ENCODE measurements around the gene PRRT4. TPM values are rescaled to one million over a fixed set of nuclear protein-coding genes. Genes with fewer than 3 reads are reported as not detected.
A peak's percentile ranks its signal among the peaks of the same experiment; 100 is the strongest.

PRRT4 gene
- total RNA-seq, 4 donors from 2014 or later, result 0.40 to 1.2 (median 0.82) TPM

DNA sequence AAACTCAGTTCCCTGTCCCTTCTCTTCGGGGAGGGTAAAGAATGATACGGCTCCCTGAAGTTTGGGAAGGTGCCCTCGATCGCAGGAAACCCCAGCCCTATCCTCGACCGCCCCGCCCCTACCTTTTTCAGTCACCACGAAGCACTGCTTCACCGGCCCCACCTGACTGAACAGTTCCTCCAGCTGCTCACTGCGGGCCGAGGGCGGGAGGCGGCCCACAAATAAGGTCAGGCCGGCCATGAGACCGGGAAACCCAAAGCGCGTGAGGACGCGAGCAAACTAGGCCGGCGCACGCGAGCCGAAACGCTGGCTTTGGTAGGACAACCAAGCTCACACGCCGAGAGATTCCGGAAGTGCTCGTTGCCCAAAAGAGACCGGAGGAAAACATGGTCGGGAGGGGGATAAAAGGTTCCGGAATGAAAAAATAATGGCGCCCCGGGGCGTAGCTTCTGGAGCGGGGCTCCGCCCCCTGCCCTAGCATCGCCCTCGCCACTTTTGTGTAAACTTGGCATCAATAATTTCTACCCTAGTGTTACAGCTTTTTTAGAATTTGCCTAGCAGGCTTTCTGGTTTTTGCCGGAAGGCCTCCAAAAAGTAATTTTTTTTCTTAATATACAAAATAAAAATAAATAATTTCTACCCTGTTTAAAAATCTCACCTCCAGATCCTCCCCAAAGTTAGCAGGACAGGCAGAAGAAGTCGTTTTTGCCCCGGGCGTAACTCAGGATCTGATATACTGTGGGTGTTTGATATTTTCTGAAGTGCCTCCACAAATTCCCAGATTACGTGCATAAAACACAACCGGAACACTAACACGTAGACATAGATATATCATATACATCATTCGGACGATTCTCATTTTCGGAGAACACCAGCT is 17.7 kb downstream of the PRRT4 start, which contains the start of gene RBM28:
Gene RBM28 (minus strand): TSS at position 355 of the 877 bp plus-strand sequence. CDS start 115 bp downstream, at position 240.
- H3K27ac ChIP-seq, result peak within 1 kb of the TSS; percentile 35 to 85 (median 84)
- WGBS, 2 donors (ENCODE audit: low coverage in 1 of 2), result 13 to 14% methylated on average over 30 to 39 of the region's 49 CpGs

DNA sequence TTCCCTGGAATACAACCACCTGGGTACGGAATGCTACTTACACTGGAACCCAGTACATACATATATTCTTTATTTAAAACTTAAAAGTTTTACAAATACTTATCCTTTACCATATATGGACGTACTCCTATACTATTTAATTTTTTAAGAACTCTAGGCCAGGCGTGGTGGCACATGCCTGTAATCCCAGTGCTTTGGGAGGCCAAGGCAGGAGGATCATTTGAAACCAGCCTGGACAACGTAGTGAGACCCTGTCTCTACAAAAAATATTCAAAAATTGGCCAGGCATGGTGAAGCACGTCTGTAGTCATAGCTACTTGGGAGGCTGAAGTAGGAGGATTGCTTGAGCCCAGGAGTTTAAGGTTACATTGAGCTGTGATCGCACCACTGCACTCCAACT is 19.8 kb downstream of the PRRT4 start:
- no peak for ATAC-seq
- WGBS, 2 donors (ENCODE audit: low coverage in 1 of 2), result 81 to 89% methylated on average over 6 of the region's 6 CpGs
- H3K4me3 ChIP-seq, result no peak overlapping the region

More for the DNA sequence above, 17.7 kb downstream of the PRRT4 start, which contains the start of gene RBM28:
- TF ChIP-seq EP300 (IDR thresholded peaks at IDR 0.05) (no peak), POLR2AphosphoS5 (IDR thresholded peaks at IDR 0.05) (peak; percentile 77), POLR2A (IDR thresholded peaks at IDR 0.05) (peak; percentile 23 to 43)
- TF ChIP-seq, protein P1, sequence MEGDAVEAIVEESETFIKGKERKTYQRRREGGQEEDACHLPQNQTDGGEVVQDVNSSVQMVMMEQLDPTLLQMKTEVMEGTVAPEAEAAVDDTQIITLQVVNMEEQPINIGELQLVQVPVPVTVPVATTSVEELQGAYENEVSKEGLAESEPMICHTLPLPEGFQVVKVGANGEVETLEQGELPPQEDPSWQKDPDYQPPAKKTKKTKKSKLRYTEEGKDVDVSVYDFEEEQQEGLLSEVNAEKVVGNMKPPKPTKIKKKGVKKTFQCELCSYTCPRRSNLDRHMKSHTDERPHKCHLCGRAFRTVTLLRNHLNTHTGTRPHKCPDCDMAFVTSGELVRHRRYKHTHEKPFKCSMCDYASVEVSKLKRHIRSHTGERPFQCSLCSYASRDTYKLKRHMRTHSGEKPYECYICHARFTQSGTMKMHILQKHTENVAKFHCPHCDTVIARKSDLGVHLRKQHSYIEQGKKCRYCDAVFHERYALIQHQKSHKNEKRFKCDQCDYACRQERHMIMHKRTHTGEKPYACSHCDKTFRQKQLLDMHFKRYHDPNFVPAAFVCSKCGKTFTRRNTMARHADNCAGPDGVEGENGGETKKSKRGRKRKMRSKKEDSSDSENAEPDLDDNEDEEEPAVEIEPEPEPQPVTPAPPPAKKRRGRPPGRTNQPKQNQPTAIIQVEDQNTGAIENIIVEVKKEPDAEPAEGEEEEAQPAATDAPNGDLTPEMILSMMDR (IDR thresholded peaks at IDR 0.05), result peak in 1 of 4 experiments; percentile 20
- Histone ChIP-seq H3K27me3 (no peaks in the 10 kb centered on the region), H3K4me1 (peaks cover 0 to 34% (median 9%) of the 10 kb centered on the region in 3 donors), H3K36me3 (peaks cover 0 to 11% of the 10 kb centered on the region in 2 donors), H3K9me3 (no peaks in the 10 kb centered on the region), H3K4me3 (peak within 1 kb of the TSS; percentile 64 to 75)
- peak; percentile 95 for ATAC-seq

DNA sequence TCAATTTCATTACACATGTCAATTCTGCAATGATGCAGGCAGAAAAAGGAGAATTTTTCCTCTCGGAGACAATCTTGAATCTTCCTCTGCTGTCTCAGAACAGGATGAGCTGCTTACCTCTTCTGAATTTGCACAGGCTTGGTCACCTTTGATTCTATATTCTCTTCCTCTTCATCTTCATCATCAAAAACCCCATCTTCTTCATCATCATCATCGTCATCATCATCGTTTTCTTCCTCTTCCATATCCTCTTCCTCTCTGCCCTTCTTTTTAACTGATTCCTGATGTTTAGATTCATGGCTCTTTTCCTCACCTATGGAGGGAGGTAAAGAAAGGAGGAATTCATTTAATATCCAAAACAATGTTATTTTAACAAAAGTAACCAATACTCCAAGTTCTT is 25.8 kb downstream of the PRRT4 start:
- no peak overlapping the region for H3K27ac ChIP-seq
- peaks cover 0 to 3% (median 0%) of the 10 kb centered on the region in 3 donors for H3K4me1 ChIP-seq
- no peaks in the 10 kb centered on the region for H3K27me3 ChIP-seq
- H3K4me3 ChIP-seq, result no peak overlapping the region
- ATAC-seq, result no peak
- WGBS, 2 donors (ENCODE audit: low coverage in 1 of 2), result 84 to 96% methylated on average over 3 of the region's 3 CpGs
- H3K9me3 ChIP-seq, result no peaks in the 10 kb centered on the region
- TF ChIP-seq POLR2AphosphoS5 (IDR thresholded peaks at IDR 0.05) (no peak), EP300 (IDR thresholded peaks at IDR 0.05) (no peak), POLR2A (IDR thresholded peaks at IDR 0.05) (no peak)
- TF ChIP-seq, protein P1 (IDR thresholded peaks at IDR 0.05), result no peak
- H3K36me3 ChIP-seq, result peaks cover 7 to 92% of the 10 kb centered on the region in 2 donors

More for the DNA sequence above, 19.8 kb downstream of the PRRT4 start:
- no peaks in the 10 kb centered on the region for H3K27me3 ChIP-seq
- peaks cover 0 to 32% of the 10 kb centered on the region in 2 donors for H3K36me3 ChIP-seq
- no peaks in the 10 kb centered on the region for H3K9me3 ChIP-seq
- H3K4me1 ChIP-seq, result peaks cover 0 to 34% (median 9%) of the 10 kb centered on the region in 3 donors
- TF ChIP-seq, protein P1 (IDR thresholded peaks at IDR 0.05), result no peak
- no peak for TF ChIP-seq POLR2A (IDR thresholded peaks at IDR 0.05)
- TF ChIP-seq EP300 (IDR thresholded peaks at IDR 0.05), result no peak
- no peak for TF ChIP-seq POLR2AphosphoS5 (IDR thresholded peaks at IDR 0.05)
- H3K27ac ChIP-seq, result no peak overlapping the region

DNA sequence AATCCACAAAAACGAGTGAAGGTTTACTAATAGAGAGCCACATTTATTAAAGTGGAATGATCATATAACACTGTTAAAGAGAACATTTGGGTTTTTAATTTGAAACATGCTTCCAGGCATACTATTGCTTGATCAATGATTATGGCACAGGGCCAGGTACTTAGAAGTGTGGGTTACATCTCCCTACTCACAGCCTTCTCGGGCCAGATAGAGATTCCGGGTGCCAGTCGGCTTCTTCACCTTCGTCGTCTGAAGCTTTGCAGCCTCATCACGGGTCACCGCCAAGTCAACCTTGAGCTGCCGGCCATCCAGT is 37.2 kb downstream of the PRRT4 start:
- no peak overlapping the region for H3K4me3 ChIP-seq
- peaks cover 0 to 100% of the 10 kb centered on the region in 2 donors for H3K36me3 ChIP-seq
- 87% methylated on average over 7 to 9 of the region's 9 CpGs for WGBS, 2 donors (ENCODE audit: low coverage in 1 of 2)
- TF ChIP-seq POLR2A (IDR thresholded peaks at IDR 0.05) (no peak), POLR2AphosphoS5 (IDR thresholded peaks at IDR 0.05) (no peak), EP300 (IDR thresholded peaks at IDR 0.05) (no peak)
- TF ChIP-seq, protein P1 (IDR thresholded peaks at IDR 0.05), result no peak
- no peaks in the 10 kb centered on the region for H3K4me1 ChIP-seq
- H3K27ac ChIP-seq, result no peak overlapping the region
- no peak for ATAC-seq
- no peaks in the 10 kb centered on the region for H3K27me3 ChIP-seq
- H3K9me3 ChIP-seq, result no peaks in the 10 kb centered on the region

Data from gastroesophageal sphincter (tissue), 4 donors.